ENCODE measurements around the gene FOXO3B. TPM values are rescaled to one million over a fixed set of nuclear protein-coding genes. Genes with fewer than 3 reads are reported as not detected.
"Not testable (repeated sequence)": the region's sequence is repeated elsewhere in the genome, so short reads cannot be mapped to it uniquely, and the experiment has no call there.

FOXO3B gene
- total and polyA plus RNA-seq, 10 of the 15 experiments (the other 5 are each of a cell fraction or from before 2014, with no cell fraction given), result 0.05 to 1.3 (median 0.79) TPM

DNA sequence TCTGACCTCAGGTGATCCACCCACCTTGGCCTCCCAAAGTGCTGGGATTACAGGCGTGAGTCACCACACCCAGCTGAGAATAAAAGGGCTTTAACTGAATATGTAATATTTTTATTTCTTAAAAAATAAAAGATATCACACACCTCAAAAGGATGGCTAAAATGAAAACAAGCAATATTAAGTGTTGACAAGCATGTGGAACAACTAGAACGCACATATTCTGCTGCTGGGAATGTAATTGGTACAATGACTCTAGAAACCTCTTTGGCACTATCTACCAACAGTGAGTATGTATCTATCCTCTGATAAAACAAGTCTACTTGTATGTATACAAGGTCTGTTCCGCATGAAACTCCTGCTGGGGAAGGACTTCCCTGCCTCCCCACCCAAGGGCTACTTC, 5.2 kb downstream of the FOXO3B start:
- BruUV-seq (replicated peaks); H3K36me3 ChIP-seq (ENCODE audit: control insufficient read depth in 2 of 2, insufficient read depth in 2 of 2, low read length in 1 of 2); H3K79me2 ChIP-seq (ENCODE audit: control insufficient read depth, insufficient read depth, low read length); H3K4me1 ChIP-seq (ENCODE audit: control insufficient read depth, insufficient read depth, low read length); H3K27me3 ChIP-seq (replicated peaks in 1 of 2; ENCODE audit: control insufficient read depth in 2 of 2, insufficient read depth in 2 of 2, low read length in 1 of 2); ATAC-seq; H3K9ac ChIP-seq (ENCODE audit: control insufficient read depth, insufficient read depth, low read length); H3K4me2 ChIP-seq (ENCODE audit: control insufficient read depth, insufficient read depth); RAD21 ChIA-PET (ENCODE audit: unreplicated experiment); H3K27ac ChIP-seq (ENCODE audit: control insufficient read depth, insufficient read depth); DNase-seq (ENCODE audit: low read depth, low spot score); H3K4me3 ChIP-seq; H3K9me3 ChIP-seq (replicated peaks; ENCODE audit: control insufficient read depth, insufficient read depth, low read length); in situ Hi-C loops (cut with MboI); H2AFZ ChIP-seq (ENCODE audit: control insufficient read depth, low read depth, low read length); FAIRE-seq; POLR2A ChIA-PET; H4K20me1 ChIP-seq (ENCODE audit: control insufficient read depth, insufficient read depth); SMC1A ChIA-PET (ENCODE audit: uncharacterized antibody, unreplicated experiment); intact Hi-C loops (cut with micrococcal nuclease; ENCODE audit: unreplicated experiment); CTCF ChIA-PET: not testable (repeated sequence)
- WGBS (ENCODE audit: insufficient coverage, insufficient replicate concordance, low lambda C conversion rate, missing lambda C conversion rate), result 100% methylated on average over 3 of the region's 3 CpGs

DNA sequence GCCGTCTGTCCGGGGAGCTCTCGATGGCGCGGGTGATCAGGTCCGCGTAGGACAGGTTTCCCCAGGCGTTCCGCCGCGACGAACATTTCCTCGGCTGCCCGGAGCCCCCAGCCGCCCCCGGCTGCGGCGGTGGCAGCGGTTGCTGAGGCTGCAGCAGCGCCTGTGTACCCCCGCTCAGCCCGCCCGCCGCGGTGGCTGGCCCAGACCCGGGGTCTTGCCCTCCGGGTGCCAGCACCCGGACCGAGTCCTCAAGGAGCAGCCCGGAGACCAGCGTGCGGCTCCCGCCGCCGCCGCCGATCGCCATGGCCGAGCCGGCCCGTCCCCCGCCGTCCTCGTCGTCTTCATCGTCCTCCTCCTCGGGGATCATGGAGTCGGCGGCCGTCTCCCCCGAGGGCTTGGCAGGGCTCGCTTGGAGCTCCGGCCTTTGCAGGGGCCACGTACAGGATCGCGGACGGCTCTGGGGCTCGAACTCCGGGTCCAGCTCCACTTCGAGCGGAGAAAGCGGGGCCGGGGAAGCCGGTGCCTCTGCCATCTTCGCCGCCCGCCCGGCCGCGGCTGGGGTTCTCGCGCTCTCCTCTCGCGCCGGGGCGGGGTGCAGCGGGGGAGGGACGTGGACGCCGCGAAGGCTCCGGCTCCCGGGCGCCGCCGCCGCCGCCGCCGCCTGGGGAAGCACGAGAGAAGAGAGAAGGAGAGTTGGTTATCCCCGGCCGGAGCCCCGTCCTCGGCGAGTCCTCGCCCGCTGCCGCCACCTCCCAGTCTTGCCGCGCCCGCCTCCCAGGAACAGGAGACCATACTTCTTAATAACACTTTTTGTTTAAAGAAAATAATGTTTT, 9.5 kb downstream of the FOXO3B start:
- H3K4me3 ChIP-seq; FAIRE-seq; H3K9me3 ChIP-seq (replicated peaks; ENCODE audit: control insufficient read depth, insufficient read depth, low read length); RAD21 ChIA-PET (ENCODE audit: unreplicated experiment); H3K9ac ChIP-seq (ENCODE audit: control insufficient read depth, insufficient read depth, low read length); ATAC-seq; CTCF ChIA-PET; POLR2A ChIA-PET; H3K4me2 ChIP-seq (ENCODE audit: control insufficient read depth, insufficient read depth); SMC1A ChIA-PET (ENCODE audit: uncharacterized antibody, unreplicated experiment); DNase-seq (ENCODE audit: low read depth, low spot score); in situ Hi-C loops (cut with MboI); H3K79me2 ChIP-seq (ENCODE audit: control insufficient read depth, insufficient read depth, low read length); H3K36me3 ChIP-seq (ENCODE audit: control insufficient read depth in 2 of 2, insufficient read depth in 2 of 2, low read length in 1 of 2); H2AFZ ChIP-seq (ENCODE audit: control insufficient read depth, low read depth, low read length); H3K27me3 ChIP-seq (replicated peaks in 1 of 2; ENCODE audit: control insufficient read depth in 2 of 2, insufficient read depth in 2 of 2, low read length in 1 of 2); H3K27ac ChIP-seq (ENCODE audit: control insufficient read depth, insufficient read depth); BruUV-seq (replicated peaks); H4K20me1 ChIP-seq (ENCODE audit: control insufficient read depth, insufficient read depth); H3K4me1 ChIP-seq (ENCODE audit: control insufficient read depth, insufficient read depth, low read length); intact Hi-C loops (cut with micrococcal nuclease; ENCODE audit: unreplicated experiment): not testable (repeated sequence)
- 94% methylated on average over 11 of the region's 102 CpGs for WGBS (ENCODE audit: insufficient coverage, insufficient replicate concordance, low lambda C conversion rate, missing lambda C conversion rate)

DNA sequence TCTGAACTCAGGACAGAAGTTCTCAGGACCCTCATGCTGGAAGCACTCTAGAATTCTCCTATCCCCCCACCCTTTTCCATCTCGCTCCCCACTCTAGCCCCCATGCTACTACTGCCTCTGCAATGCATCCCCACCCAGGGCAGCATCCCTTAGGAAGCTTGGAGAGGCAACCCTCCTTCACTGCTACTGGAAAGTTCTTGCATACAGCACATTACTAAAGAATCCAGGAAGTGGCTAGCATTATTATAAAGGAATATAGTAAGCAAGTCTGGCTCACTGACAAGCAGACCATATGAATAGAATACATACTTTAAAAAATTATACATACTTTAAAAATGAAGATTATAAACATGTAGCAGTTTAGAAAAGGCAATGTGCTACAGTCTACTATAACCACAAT, 13.5 kb downstream of the FOXO3B start:
- POLR2A ChIA-PET, FAIRE-seq: not testable (repeated sequence)

DNA sequence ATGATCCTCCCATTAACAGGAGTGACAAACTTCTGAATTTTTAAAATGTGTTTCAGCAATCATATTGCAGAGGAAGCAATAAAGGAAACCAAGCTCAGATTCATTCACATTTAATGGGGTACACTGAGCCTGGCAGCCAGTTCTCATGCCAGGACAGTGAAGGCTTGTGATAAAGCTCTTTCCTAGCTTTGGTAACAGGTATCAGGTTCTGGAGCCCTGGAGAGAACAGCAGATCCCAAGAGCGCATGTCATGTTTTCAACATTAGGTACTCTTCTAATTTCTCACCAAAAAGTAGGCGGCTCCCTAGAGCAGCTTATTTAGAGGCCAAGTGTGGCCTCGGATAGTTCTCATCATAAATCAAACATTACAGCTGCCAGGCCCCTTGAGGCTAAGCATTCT, 14.6 kb downstream of the FOXO3B start:
- RAD21 ChIA-PET (ENCODE audit: unreplicated experiment); H3K9ac ChIP-seq (ENCODE audit: control insufficient read depth, insufficient read depth, low read length); H3K27me3 ChIP-seq (replicated peaks in 1 of 2; ENCODE audit: control insufficient read depth in 2 of 2, insufficient read depth in 2 of 2, low read length in 1 of 2); BruUV-seq (replicated peaks); H3K9me3 ChIP-seq (replicated peaks; ENCODE audit: control insufficient read depth, insufficient read depth, low read length); DNase-seq (ENCODE audit: low read depth, low spot score); H3K4me2 ChIP-seq (ENCODE audit: control insufficient read depth, insufficient read depth); H3K79me2 ChIP-seq (ENCODE audit: control insufficient read depth, insufficient read depth, low read length); intact Hi-C loops (cut with micrococcal nuclease; ENCODE audit: unreplicated experiment); H2AFZ ChIP-seq (ENCODE audit: control insufficient read depth, low read depth, low read length); H3K36me3 ChIP-seq (ENCODE audit: control insufficient read depth in 2 of 2, insufficient read depth in 2 of 2, low read length in 1 of 2); H3K4me3 ChIP-seq; ATAC-seq; in situ Hi-C loops (cut with MboI); FAIRE-seq; CTCF ChIA-PET; SMC1A ChIA-PET (ENCODE audit: uncharacterized antibody, unreplicated experiment); H3K4me1 ChIP-seq (ENCODE audit: control insufficient read depth, insufficient read depth, low read length); POLR2A ChIA-PET; H3K27ac ChIP-seq (ENCODE audit: control insufficient read depth, insufficient read depth); H4K20me1 ChIP-seq (ENCODE audit: control insufficient read depth, insufficient read depth): not testable (repeated sequence)
- WGBS (ENCODE audit: insufficient coverage, insufficient replicate concordance, low lambda C conversion rate, missing lambda C conversion rate), result 89% methylated on average over 2 of the region's 3 CpGs

More for the DNA sequence above, 13.5 kb downstream of the FOXO3B start:
- H3K4me3 ChIP-seq; CTCF ChIA-PET; H3K79me2 ChIP-seq (ENCODE audit: control insufficient read depth, insufficient read depth, low read length); H3K4me1 ChIP-seq (ENCODE audit: control insufficient read depth, insufficient read depth, low read length); H3K9me3 ChIP-seq (replicated peaks; ENCODE audit: control insufficient read depth, insufficient read depth, low read length); DNase-seq (ENCODE audit: low read depth, low spot score); RAD21 ChIA-PET (ENCODE audit: unreplicated experiment); H3K27me3 ChIP-seq (replicated peaks in 1 of 2; ENCODE audit: control insufficient read depth in 2 of 2, insufficient read depth in 2 of 2, low read length in 1 of 2); BruUV-seq (replicated peaks); ATAC-seq; H2AFZ ChIP-seq (ENCODE audit: control insufficient read depth, low read depth, low read length); intact Hi-C loops (cut with micrococcal nuclease; ENCODE audit: unreplicated experiment); SMC1A ChIA-PET (ENCODE audit: uncharacterized antibody, unreplicated experiment); in situ Hi-C loops (cut with MboI); H3K4me2 ChIP-seq (ENCODE audit: control insufficient read depth, insufficient read depth); H4K20me1 ChIP-seq (ENCODE audit: control insufficient read depth, insufficient read depth); H3K27ac ChIP-seq (ENCODE audit: control insufficient read depth, insufficient read depth); H3K9ac ChIP-seq (ENCODE audit: control insufficient read depth, insufficient read depth, low read length); H3K36me3 ChIP-seq (ENCODE audit: control insufficient read depth in 2 of 2, insufficient read depth in 2 of 2, low read length in 1 of 2): not testable (repeated sequence)
- WGBS (ENCODE audit: insufficient coverage, insufficient replicate concordance, low lambda C conversion rate, missing lambda C conversion rate), result no CpG with 5 or more reads among the region's 1 CpG

Measured in GM12878 (cell line).